Kidney epithelial cell (primary cell): Measurements from ENCODE around the gene GFPT2. TPM values are rescaled to one million over a fixed set of nuclear protein-coding genes. Genes with fewer than 3 reads are reported as not detected.

ENCODE experiments used
- DNase-seq: peaks from one replicate; pipeline ENCODE4 v3.0.0-alpha.2; 2010; ENCODE audit warnings: low read depth
- H3K27me3 ChIP-seq: 2 replicates; pipeline ENCODE4 v1.6.0; 2011; ENCODE audit warnings: low read length; ENCODE audit not compliant: control insufficient read depth, insufficient read depth
- H3K36me3 ChIP-seq: 2 replicates; pipeline ENCODE4 v1.5.1; 2011; ENCODE audit warnings: low read length; ENCODE audit not compliant: control insufficient read depth, insufficient read depth
- H3K4me3 ChIP-seq: 2 replicates; pipeline ENCODE4 v1.5.1; 2011; ENCODE audit warnings: low read depth, mild to moderate bottlenecking, control low read depth, low read length
- total RNA-seq: library from RNA; depleted of rRNA; stranded (reverse); fragments of >200 nt; gene quantifications from 2 replicates; pipeline ENCODE4 v1.2.3, GENCODE V29; 2015
- TF ChIP-seq, protein P1 (sequence below): IDR thresholded peaks from 2 replicates; pipeline ENCODE4 v1.5.1; 2011; ENCODE audit warnings: mild to moderate bottlenecking, moderate library complexity, low read length, control low read depth, inconsistent platforms; ENCODE audit not compliant: insufficient read depth, poor library complexity, severe bottlenecking

The GFPT2 gene
- total RNA-seq, 1 donor from 2014 or later: 7.7 TPM

- no peak for DNase-seq
- no peaks in the 10 kb centered on the region for H3K36me3 ChIP-seq
- no peak overlapping the region for H3K4me3 ChIP-seq
- H3K27me3 ChIP-seq: no peaks in the 10 kb centered on the region
- TF ChIP-seq, protein P1, sequence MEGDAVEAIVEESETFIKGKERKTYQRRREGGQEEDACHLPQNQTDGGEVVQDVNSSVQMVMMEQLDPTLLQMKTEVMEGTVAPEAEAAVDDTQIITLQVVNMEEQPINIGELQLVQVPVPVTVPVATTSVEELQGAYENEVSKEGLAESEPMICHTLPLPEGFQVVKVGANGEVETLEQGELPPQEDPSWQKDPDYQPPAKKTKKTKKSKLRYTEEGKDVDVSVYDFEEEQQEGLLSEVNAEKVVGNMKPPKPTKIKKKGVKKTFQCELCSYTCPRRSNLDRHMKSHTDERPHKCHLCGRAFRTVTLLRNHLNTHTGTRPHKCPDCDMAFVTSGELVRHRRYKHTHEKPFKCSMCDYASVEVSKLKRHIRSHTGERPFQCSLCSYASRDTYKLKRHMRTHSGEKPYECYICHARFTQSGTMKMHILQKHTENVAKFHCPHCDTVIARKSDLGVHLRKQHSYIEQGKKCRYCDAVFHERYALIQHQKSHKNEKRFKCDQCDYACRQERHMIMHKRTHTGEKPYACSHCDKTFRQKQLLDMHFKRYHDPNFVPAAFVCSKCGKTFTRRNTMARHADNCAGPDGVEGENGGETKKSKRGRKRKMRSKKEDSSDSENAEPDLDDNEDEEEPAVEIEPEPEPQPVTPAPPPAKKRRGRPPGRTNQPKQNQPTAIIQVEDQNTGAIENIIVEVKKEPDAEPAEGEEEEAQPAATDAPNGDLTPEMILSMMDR: no peak
Observed at GRCh38 chr5:180329138-180329435, 24.0 kb downstream of the GFPT2 start.

DNA sequence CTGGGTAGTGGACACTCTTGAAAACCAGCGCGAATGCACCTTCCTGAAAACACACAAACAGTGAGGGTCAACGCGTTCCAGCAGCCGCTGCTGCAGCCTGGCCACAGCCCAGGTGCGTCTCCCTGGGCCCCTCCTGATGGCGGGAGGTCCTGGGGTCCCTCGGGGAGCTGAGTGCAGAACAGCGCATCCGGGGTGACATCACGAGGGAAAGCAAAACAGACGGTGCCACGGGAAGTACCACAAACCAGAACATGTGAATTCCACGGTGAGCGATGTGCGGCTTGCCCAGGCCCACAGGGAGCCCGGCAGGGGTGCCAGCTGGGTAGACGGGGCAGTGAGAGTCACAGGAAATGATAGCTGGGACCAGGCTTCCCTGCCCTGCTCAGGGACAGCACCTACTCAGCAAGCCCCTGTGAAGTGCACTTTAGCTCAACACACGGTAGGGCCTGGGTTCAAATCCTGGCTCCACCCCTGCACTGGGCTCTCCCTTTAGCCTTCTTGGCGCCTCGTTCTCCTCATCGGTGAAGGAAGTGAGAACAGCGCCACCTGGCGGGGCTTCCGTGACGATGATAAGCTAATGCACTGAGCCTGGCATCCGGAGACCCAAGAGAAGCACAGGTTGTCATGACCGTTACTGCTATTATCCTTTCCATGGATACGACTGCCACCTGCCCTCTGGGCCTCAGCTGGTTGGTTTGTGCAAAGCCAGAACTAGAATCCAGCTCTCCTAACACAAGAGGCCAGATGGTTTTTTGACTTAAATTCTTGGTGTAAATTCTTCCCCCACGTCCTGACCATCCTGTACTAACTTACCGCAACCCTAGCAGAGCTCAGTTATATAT, 24.6 kb downstream of the GFPT2 start:
- H3K4me3 ChIP-seq: no peak overlapping the region
- DNase-seq: no peak
- no peaks in the 10 kb centered on the region for H3K36me3 ChIP-seq
- TF ChIP-seq, protein P1: peak; percentile 71
- no peaks in the 10 kb centered on the region for H3K27me3 ChIP-seq

DNA sequence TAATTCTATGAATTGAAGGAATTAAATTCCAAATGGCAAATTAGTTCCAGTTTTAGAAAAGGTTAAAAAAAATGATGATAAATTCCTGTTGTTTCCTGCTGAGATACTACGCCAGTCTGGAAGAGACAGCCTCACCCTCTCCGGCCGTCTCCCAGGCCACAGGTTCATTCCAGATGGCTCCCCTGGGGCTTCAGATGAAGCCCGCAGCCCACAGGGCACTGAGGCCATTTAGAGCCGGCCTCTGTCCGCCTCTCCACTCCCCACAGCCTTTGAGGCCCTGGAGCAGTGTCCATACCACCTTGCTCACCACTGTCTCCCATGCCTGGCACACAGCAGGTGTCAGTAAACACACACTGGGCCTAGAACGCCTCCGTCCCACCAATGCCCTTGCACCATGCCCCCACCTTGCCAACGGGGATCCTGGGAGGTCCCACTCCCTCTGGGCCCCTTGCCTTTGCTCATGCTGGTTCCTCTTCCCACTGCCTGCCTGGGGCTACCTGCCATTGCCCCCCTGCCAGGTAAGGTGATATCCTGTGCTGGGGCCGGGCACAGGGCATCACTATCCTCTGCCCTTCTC, 26.1 kb downstream of the GFPT2 start:
- TF ChIP-seq, protein P1: no peak
- DNase-seq: no peak
- H3K27me3 ChIP-seq: no peaks in the 10 kb centered on the region
- H3K4me3 ChIP-seq: no peak overlapping the region
- no peaks in the 10 kb centered on the region for H3K36me3 ChIP-seq

DNA sequence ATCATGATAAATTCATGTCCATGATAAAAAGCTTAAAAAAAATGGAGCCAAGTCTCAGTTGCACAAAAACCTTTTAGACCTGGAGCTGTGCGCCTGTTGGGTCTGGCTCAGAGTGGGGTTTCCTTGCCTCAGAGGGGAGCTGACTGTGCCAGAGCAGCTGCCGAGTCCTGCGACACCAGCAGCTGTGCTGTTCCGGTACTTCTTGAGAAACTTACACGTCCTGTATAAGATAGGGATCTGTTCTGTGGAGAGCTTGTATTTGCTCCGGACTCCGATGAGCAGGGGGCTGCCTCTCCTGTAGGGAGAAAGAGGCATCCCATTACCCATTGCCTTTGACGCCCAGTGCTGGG, 28.6 kb downstream of the GFPT2 start:
- TF ChIP-seq, protein P1: no peak
- DNase-seq: no peak
- no peaks in the 10 kb centered on the region for H3K27me3 ChIP-seq
- no peaks in the 10 kb centered on the region for H3K36me3 ChIP-seq
- H3K4me3 ChIP-seq: no peak overlapping the region

- no peaks in the 10 kb centered on the region for H3K36me3 ChIP-seq
- peak; percentile 64 for DNase-seq
- H3K4me3 ChIP-seq: no peak overlapping the region
- TF ChIP-seq, protein P1: no peak
- no peaks in the 10 kb centered on the region for H3K27me3 ChIP-seq
Observed at GRCh38 chr5:180323941-180324600, 29.1 kb downstream of the GFPT2 start.
